HG03066 (cell line): Measurements from ENCODE around the gene BRICD5.
"Not testable (repeated sequence)": the region's sequence is repeated elsewhere in the genome, so short reads cannot be mapped to it uniquely, and the experiment has no call there.

Experiments
- ATAC-seq: cut with Tn5 transposase; IDR thresholded peaks from one replicate; pipeline ENCODE4 v1.9.1; 2021; ENCODE audit warnings: low read depth; ENCODE audit not compliant: unreplicated experiment

Gene BRICD5

GRCh38 chr16:2210386-2211365 is at the start of gene BRICD5:
Gene BRICD5 (minus strand): TSS chr16:2210863. CDS start chr16:2210833, 30 bp downstream.
- no peak for ATAC-seq

- no peak for ATAC-seq
These were observed 49.6 kb upstream of the BRICD5 start for GRCh38 chr16:2260250-2260649.

GRCh38 chr16:2258530-2258929 is 47.9 kb upstream of the BRICD5 start:
- not testable (repeated sequence) for ATAC-seq

- no peak for ATAC-seq
These were observed 47.1 kb upstream of the BRICD5 start for GRCh38 chr16:2257726-2258125.

- ATAC-seq = no peak
These were observed 46.0 kb upstream of the BRICD5 start for GRCh38 chr16:2256531-2257140.

GRCh38 chr16:2253293-2253692 is 42.6 kb upstream of the BRICD5 start:
- ATAC-seq = no peak

- no peak for ATAC-seq
These were observed 42.1 kb upstream of the BRICD5 start for GRCh38 chr16:2252806-2253148.

- peak; percentile 89 for ATAC-seq
These were observed 40.8 kb upstream of the BRICD5 start, which contains the start of gene ECI1 for GRCh38 chr16:2251296-2252111. Gene ECI1 (minus strand): TSS chr16:2251587. CDS start chr16:2251566, 21 bp downstream.

GRCh38 chr16:2250652-2251295 is 40.1 kb upstream of the BRICD5 start:
- ATAC-seq = no peak

GRCh38 chr16:2246301-2246885 is 35.7 kb upstream of the BRICD5 start:
- no peak for ATAC-seq

- ATAC-seq = no peak
These were observed 34.5 kb upstream of the BRICD5 start for GRCh38 chr16:2244926-2245795.

- no peak for ATAC-seq
These were observed 33.6 kb upstream of the BRICD5 start for GRCh38 chr16:2244301-2244700.

GRCh38 chr16:2243781-2244180 is 33.1 kb upstream of the BRICD5 start:
- ATAC-seq = no peak

GRCh38 chr16:2243031-2243528 is 32.4 kb upstream of the BRICD5 start:
- no peak for ATAC-seq

GRCh38 chr16:2242598-2242997 is 31.9 kb upstream of the BRICD5 start:
- no peak for ATAC-seq

- ATAC-seq = not testable (repeated sequence)
These were observed 29.7 kb upstream of the BRICD5 start for GRCh38 chr16:2240331-2240730.

GRCh38 chr16:2238838-2239675 is 28.4 kb upstream of the BRICD5 start:
- no peak for ATAC-seq
